DOHH2 (cell line): ENCODE results near the gene PTCHD1.

ENCODE experiments used
- CTCF ChIP-seq: fragments of 200-600 bp; sonication (generic); IDR thresholded peaks from one replicate; pipeline ENCODE4 v1.5.1; 2014; ENCODE audit warnings: antibody characterized with exemption, mild to moderate bottlenecking, low read depth, low read length; ENCODE audit not compliant: poor library complexity, severe bottlenecking
- EZH2phosphoT487 ChIP-seq: fragments of 200-600 bp; sonication (generic); IDR thresholded peaks from 2 replicates; pipeline ENCODE4 v1.6.1; 2017; ENCODE audit warnings: borderline replicate concordance, mild to moderate bottlenecking, antibody characterized with exemption, low read length, moderate library complexity, mixed read lengths

DNA sequence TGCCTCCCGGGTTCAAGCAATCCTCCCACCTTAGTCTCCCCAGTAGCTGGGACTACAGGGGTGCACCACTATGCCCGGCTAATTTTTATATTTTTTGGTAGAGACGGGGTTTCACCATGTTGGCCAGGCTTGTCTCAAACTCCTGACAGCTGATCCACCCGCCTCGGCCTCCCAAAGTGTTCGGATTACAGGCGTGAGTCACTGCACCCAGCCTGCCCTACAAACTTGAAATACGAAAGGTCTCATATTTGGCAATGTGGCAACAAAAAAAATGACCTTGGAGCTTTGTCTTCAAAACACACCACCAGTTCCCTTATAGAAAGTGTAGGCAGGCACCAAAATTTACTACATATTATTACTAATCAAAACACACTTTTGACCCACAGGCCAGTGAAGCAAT is 22.9 kb upstream of the PTCHD1 start:
- TF ChIP-seq CTCF: no peak
- no peak for TF ChIP-seq EZH2phosphoT487
